Measurements from ENCODE around the gene ETV4. TPM values are rescaled to one million over a fixed set of nuclear protein-coding genes. Genes with fewer than 3 reads are reported as not detected.
A peak's percentile ranks its signal among the peaks of the same experiment; 100 is the strongest.

ETV4 gene
- total and polyA plus RNA-seq, 2 of the 13 experiments (the other 11 are each of a cell fraction or from before 2014, with no cell fraction given), result 128 to 330 TPM

DNA sequence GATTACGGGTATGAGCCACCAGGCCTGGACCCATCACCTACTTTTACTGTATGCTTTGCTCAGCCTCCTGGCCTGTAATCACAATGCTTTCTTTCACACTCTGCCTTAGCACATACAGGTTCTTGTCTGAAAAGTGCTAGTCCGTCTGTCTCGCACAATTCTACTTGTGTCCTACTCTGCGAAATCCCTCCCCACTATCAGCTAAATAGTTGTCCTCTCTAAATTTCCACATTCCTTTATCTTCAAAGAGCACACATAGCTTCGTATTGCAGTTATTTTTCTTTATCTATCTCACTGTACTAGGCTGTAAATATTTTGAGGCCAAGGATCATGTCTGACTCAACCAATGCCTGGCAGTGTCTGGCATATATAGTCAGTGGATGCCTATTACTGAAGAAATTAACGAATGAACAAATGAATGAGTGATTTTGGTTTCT, 38.5 kb upstream of the ETV4 start (continued):
- TF ChIP-seq, protein P1, sequence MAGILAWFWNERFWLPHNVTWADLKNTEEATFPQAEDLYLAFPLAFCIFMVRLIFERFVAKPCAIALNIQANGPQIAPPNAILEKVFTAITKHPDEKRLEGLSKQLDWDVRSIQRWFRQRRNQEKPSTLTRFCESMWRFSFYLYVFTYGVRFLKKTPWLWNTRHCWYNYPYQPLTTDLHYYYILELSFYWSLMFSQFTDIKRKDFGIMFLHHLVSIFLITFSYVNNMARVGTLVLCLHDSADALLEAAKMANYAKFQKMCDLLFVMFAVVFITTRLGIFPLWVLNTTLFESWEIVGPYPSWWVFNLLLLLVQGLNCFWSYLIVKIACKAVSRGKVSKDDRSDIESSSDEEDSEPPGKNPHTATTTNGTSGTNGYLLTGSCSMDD (CRISPR knock-in tag; IDR thresholded peaks at IDR 0.05), result no peak
- TF ChIP-seq ZNF333 (CRISPR knock-in tag; IDR thresholded peaks at IDR 0.05; ENCODE audit: borderline replicate concordance) (no peak), ZFY (CRISPR knock-in tag; IDR thresholded peaks at IDR 0.05) (peak; percentile 65; the same call in 1 of the 2 replicates), ZNF24 (IDR thresholded peaks at IDR 0.05) (peak; percentile 92), TCF7L2 (IDR thresholded peaks at IDR 0.05; ENCODE audit: low read depth, low read length) (peak; percentile 62), HHEX (CRISPR knock-in tag; IDR thresholded peaks at IDR 0.05) (0 out of 2 replicates have a peak, but pooled peaks have one; percentile 44), ZBTB42 (CRISPR knock-in tag; IDR thresholded peaks at IDR 0.05) (no peak), TBX2 (CRISPR knock-in tag; IDR thresholded peaks at IDR 0.05; ENCODE audit: borderline replicate concordance) (peak; percentile 97), BRD4 (CRISPR knock-in tag; IDR thresholded peaks at IDR 0.05) (no peak), ZNF3 (CRISPR knock-in tag; IDR thresholded peaks at IDR 0.05) (no peak), ZNF44 (CRISPR knock-in tag; IDR thresholded peaks at IDR 0.05) (no peak), ZSCAN22 (CRISPR knock-in tag; IDR thresholded peaks at IDR 0.05) (no peak), ZNF619 (CRISPR knock-in tag; IDR thresholded peaks at IDR 0.05) (no peak), ERF (CRISPR knock-in tag; IDR thresholded peaks at IDR 0.05) (0 out of 2 replicates have a peak, but pooled peaks have one; percentile 25), ZNF30 (CRISPR knock-in tag; IDR thresholded peaks at IDR 0.05) (no peak), JUN (CRISPR knock-in tag; IDR thresholded peaks at IDR 0.05) (no peak; the same call in 1 of the 2 replicates)
- TF ChIP-seq, protein P2, sequence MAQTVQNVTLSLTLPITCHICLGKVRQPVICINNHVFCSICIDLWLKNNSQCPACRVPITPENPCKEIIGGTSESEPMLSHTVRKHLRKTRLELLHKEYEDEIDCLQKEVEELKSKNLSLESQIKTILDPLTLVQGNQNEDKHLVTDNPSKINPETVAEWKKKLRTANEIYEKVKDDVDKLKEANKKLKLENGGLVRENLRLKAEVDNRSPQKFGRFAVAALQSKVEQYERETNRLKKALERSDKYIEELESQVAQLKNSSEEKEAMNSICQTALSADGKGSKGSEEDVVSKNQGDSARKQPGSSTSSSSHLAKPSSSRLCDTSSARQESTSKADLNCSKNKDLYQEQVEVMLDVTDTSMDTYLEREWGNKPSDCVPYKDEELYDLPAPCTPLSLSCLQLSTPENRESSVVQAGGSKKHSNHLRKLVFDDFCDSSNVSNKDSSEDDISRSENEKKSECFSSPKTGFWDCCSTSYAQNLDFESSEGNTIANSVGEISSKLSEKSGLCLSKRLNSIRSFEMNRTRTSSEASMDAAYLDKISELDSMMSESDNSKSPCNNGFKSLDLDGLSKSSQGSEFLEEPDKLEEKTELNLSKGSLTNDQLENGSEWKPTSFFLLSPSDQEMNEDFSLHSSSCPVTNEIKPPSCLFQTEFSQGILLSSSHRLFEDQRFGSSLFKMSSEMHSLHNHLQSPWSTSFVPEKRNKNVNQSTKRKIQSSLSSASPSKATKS (CRISPR knock-in tag; IDR thresholded peaks at IDR 0.05), result no peak
- TF ChIP-seq, protein P3, sequence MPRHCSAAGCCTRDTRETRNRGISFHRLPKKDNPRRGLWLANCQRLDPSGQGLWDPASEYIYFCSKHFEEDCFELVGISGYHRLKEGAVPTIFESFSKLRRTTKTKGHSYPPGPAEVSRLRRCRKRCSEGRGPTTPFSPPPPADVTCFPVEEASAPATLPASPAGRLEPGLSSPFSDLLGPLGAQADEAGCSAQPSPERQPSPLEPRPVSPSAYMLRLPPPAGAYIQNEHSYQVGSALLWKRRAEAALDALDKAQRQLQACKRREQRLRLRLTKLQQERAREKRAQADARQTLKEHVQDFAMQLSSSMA (CRISPR knock-in tag; IDR thresholded peaks at IDR 0.05), result no peak
- TF ChIP-seq, protein P4, sequence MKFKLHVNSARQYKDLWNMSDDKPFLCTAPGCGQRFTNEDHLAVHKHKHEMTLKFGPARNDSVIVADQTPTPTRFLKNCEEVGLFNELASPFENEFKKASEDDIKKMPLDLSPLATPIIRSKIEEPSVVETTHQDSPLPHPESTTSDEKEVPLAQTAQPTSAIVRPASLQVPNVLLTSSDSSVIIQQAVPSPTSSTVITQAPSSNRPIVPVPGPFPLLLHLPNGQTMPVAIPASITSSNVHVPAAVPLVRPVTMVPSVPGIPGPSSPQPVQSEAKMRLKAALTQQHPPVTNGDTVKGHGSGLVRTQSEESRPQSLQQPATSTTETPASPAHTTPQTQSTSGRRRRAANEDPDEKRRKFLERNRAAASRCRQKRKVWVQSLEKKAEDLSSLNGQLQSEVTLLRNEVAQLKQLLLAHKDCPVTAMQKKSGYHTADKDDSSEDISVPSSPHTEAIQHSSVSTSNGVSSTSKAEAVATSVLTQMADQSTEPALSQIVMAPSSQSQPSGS (CRISPR knock-in tag; IDR thresholded peaks at IDR 0.05), result peak; percentile 84; the same call in 1 of the 2 replicates
- TF ChIP-seq, protein P5, sequence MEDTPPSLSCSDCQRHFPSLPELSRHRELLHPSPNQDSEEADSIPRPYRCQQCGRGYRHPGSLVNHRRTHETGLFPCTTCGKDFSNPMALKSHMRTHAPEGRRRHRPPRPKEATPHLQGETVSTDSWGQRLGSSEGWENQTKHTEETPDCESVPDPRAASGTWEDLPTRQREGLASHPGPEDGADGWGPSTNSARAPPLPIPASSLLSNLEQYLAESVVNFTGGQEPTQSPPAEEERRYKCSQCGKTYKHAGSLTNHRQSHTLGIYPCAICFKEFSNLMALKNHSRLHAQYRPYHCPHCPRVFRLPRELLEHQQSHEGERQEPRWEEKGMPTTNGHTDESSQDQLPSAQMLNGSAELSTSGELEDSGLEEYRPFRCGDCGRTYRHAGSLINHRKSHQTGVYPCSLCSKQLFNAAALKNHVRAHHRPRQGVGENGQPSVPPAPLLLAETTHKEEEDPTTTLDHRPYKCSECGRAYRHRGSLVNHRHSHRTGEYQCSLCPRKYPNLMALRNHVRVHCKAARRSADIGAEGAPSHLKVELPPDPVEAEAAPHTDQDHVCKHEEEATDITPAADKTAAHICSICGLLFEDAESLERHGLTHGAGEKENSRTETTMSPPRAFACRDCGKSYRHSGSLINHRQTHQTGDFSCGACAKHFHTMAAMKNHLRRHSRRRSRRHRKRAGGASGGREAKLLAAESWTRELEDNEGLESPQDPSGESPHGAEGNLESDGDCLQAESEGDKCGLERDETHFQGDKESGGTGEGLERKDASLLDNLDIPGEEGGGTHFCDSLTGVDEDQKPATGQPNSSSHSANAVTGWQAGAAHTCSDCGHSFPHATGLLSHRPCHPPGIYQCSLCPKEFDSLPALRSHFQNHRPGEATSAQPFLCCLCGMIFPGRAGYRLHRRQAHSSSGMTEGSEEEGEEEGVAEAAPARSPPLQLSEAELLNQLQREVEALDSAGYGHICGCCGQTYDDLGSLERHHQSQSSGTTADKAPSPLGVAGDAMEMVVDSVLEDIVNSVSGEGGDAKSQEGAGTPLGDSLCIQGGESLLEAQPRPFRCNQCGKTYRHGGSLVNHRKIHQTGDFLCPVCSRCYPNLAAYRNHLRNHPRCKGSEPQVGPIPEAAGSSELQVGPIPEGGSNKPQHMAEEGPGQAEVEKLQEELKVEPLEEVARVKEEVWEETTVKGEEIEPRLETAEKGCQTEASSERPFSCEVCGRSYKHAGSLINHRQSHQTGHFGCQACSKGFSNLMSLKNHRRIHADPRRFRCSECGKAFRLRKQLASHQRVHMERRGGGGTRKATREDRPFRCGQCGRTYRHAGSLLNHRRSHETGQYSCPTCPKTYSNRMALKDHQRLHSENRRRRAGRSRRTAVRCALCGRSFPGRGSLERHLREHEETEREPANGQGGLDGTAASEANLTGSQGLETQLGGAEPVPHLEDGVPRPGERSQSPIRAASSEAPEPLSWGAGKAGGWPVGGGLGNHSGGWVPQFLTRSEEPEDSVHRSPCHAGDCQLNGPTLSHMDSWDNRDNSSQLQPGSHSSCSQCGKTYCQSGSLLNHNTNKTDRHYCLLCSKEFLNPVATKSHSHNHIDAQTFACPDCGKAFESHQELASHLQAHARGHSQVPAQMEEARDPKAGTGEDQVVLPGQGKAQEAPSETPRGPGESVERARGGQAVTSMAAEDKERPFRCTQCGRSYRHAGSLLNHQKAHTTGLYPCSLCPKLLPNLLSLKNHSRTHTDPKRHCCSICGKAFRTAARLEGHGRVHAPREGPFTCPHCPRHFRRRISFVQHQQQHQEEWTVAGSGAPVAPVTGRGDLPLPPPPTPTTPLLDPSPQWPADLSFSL (CRISPR knock-in tag; IDR thresholded peaks at IDR 0.05), result peak; percentile 69; the same call in 1 of the 2 replicates
